ENCODE measurements around the gene ALS2CL.
"Not testable (repeated sequence)": the region's sequence is repeated elsewhere in the genome, so short reads cannot be mapped to it uniquely, and the experiment has no call there.

ALS2CL gene

DNA sequence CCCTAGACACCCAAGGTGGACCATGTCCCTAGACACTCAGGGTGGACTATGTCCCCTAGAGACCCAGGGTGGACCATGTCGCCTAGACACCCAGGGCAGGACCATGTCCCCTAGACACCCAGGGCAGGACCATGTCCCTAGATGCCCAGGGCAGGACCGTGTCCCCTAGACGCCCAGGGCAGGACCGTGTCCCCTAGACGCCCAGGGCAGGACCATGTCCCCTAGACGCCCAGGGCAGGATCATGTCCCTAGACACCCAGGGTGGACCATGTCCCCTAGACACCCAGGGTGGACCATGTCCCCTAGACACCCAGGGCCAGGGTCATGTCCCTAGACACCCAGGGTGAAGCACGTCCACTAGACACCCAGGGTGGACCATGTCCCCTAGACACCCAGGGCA, 10.9 kb upstream of the ALS2CL start:
- not testable (repeated sequence) for DNase-seq

DNA sequence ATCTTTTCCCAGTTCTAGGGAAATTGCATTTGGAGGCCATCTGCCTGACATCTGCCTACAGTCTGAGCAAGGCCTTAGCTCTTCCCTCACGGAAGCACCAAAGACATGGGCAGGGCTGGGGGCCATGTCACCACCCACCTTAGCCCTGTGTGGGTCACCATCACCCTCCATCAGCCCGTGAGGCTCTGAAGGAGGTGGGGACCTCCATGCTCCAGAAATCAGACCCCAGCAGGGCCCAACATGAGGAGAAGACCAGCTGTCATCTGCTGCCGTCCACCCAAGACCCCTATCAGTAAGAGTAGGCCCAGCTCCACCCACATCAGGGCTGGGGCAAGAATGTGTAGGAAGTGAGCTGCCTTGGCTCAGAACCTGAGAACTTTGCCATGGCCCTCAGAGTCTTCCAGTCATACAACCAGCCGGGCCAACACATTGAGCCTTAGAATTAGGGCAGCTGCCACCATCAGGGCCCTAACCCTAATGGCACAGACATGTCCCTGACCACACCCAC, 9.6 kb upstream of the ALS2CL start:
- no peak for DNase-seq

DNA sequence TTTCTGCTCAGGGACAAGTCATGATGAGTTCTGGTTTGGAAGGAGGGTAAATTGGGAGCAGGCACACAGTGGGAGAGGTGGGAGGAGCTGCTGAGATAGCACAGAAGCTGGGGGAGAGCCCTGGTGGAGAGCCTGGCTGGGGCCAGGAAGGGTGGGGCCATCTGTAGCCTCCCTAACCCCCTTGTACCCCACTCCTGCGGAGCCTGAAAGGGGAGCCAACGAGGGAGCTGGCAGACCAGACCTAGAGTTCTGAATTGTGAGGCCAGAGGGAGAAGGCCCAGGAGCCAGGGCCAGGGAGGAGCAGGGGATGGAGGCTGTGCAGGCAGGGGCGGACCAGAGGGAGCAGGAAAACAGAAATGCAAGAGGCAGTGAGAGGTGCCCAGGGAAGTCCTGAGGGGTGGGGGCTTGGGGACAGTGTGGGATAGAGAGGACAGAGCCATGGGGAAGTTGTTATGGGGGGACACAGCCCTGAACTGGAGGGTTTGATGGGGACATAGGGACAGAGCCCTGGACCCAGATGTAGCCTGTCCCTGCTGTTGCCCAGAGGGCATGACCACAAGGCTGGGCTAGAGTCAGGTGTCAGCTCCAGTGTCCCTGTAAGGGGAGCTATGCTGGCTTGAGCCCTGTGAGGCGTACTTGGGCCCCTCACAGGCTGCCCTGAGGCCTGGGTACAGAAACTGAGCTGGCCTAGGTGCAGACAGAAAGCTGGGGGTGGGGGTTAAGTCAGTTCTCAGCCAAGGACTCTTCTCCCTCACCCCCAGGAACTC, 8.9 kb upstream of the ALS2CL start:
- DNase-seq: no peak

DNA sequence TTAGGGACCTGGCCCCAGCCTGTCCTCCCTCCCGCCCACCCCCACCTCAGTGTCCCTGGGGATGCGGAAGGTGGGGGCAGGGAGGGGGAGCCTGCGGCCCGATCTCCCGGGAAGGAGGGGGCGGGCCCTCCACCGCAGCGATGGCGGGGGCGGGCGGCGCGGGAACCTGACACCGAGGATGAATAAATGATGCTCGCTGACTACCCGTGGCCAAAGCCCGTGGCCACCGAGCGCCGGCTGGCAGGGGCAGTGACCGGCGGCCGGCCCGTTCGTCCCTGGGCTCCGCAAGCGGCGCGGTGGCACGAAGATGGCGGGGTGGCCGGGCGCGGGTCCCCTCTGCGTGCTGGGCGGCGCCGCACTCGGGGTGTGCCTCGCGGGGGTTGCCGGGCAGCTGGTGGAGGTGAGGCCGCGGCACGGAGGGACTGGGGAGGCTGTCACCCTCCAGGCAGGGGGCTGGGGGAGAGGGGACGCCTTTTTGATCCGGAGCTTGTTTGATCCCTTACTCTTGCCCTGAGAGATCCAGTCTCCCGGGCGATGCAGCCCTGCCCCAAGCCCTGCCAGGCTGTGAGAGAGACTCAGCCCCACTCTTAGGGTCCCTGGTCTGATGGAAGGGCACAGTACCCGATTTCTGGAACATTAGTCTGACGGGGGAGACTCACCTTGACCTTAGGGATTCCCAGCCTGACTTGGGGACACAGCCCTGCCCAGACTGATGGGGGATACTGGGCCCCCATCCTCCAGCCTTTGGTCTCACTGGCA, 7.9 kb upstream of the ALS2CL start, which contains the start of gene TMIE:
TSS of gene TMIE (plus strand) at position 212 of the 759 bp plus-strand sequence. CDS start at position 308, 96 bp downstream.
- DNase-seq: no peak

DNA sequence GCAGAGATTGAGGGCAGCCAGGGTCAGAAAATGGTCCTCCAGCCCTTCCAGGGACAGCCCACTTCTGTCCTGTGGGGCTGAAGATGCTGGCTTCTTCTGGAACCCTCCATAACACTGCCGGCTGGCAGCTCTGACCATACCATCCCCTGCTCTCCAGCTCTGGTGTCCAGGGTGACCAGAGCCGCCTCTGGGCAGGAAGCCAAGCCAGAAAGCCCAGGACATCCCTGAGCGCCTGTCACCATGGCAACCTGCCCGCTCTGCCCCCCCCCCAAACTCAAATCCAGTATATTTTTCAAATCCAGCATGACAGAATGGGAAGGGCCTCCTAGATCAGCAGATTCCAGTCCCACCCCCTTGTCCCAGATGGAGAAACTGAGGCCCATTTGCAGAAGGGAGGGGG, 7.3 kb upstream of the ALS2CL start:
- DNase-seq: no peak

DNA sequence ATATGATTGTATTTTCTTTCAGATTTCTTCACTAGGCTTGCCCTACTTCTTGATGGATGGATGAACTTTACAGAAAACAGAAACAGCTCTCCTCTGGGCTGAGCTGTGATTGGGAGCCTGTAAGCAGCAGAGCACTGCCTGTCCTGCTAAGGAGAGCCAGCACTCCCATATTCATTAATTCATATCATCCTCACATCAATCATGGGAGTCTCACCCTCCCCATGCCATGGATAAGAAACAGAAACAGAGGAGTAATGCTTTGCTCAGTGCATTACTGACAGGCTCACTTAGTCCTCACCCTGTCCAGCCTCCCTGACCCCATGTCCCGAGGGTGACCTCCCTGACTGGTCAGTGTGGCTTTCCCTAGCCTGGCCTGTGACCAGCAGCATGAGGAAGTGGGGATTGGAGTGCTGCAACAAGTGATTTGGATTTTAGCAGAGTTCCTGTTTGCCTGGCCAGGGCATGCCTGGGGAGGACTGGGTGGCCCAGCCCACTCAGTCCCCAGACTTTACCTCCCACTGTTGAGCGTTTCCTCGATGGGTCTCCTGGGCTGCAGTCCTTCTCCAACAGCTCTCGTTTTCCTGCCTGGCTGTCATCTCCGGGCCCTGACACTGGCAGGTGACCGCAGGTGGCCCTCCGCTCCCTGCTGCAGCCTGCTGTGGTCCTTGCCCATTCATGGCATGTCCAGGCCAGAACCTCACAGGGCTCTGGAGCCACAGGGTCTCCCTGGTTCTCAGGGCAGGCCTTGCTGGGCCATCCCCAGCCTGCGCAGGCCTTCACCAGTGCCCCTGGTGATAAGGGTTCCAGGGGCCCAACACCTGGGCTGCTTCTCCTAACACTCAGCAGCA, 6.4 kb upstream of the ALS2CL start:
- DNase-seq: peak; percentile 93 to 94

DNA sequence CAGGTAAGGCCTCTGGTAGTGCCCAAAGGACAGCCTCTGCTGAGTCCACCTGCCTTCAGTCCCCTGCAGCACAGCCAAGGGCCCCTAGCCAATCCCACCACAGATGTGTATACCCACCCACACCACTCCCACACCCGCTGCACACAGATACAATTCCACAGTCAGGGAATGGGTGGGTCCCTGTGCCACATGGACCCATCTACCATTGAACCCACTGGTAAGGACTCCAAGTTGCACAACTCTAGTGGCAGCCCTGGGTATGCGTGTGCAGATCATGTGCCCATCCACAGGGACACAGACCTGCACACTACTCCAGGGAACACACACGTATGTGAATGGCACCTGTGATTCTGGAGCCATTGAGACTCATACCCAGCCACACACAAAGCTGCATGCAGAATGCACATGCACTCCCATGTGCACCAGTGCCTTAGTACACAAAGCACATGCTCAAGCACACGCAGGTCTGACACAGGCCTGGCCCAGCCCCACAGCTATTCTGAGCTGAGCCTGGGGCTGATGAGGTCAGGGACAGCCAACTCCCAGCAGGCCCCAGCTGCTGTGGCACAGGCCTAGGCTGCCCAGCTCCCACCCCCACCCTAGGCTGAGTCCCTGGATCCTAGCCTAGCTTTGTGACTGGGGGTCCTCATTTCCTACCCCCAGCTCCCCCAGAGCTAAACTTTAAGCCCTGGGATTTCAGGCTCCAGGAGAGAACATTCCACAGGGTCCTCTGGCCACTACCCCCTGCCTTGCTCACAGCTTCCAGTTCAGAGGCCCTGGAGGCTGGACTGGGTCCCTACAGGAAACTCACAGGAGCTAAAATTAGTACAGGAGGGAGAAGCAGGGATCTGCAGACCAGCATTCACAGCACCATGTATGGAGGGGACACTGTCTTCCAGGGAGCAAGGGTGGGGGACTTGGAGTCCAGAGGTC, 2.7 kb upstream of the ALS2CL start:
- peak; percentile 52 to 65 for DNase-seq

DNA sequence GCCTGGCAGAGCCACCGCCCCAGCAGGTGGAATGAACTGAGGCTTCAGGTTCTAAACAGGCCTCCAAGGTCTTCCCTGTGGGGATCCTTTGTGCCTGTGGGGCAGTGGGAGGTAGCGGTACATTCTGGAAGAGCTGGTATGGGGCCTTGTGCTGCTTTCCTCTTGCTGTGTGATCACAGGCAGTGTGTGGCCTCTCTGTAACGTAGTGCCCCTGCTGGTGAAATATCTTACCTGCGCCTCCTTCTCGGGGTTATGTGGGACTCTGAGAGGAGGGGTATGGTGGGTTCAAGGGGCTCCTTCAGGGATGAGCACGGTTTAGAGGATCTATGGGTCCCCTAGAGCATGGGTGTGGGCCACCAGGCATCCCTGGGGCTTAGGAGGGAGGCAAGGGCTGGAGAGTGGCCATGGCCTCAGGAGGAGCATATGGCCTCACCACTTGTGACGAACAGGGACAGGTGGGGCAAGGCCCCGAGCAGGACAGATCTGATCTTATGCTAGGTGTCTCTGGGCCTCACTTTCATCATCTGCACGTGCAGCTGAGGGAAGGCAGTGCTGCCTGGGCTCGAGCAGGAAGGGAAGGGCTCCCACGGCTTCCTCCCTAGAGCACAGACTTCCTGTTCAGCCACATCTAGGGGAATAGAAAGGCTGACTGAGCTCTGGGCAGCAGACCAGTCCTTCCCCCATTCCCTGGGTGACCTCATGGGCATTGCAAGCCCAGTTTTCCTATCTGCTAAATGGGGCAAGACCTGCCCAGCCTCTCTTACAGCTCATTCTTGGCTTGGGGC, 1.9 kb upstream of the ALS2CL start:
- peak; percentile 97 to 98 for DNase-seq

DNA sequence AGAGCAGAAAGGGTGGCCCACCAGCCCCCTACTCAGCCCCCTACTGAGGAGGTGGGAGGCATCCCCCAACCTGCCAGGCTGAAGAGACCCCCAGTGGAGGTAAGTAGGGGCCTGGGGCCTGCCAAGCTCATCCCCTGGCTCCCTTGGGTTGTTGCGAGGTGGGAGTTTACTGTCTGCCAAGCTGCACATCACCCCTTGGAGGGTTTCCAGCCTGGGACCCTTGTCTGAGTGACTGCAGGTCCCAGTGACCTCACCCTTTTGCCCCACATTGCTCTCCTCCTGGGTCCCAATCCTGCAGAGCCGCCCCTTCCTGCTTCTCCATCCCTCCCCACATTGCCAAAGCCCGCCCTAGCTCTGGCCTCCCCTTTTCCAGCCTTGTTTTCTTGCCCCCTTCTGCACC, 1.0 kb upstream of the ALS2CL start:
- no peak for DNase-seq

DNA sequence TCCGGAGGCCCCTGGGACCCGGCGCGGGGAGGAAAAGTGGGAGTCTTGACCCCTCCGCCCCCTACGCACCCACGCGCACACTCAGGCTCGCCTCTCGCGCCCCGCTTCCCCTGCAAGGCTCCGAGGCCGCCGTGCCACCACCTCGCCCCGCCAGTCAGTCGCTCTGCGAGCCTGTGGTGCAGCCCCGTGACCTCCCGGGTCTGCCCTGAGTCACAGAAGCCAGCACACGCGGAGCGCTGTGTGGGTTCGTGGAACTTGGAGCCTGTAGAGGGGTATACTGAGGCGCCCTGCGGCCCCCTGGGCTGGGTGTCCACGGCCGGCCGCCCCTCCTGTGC, 380 bp upstream of the ALS2CL start:
- DNase-seq: peak; percentile 68 to 86

DNA sequence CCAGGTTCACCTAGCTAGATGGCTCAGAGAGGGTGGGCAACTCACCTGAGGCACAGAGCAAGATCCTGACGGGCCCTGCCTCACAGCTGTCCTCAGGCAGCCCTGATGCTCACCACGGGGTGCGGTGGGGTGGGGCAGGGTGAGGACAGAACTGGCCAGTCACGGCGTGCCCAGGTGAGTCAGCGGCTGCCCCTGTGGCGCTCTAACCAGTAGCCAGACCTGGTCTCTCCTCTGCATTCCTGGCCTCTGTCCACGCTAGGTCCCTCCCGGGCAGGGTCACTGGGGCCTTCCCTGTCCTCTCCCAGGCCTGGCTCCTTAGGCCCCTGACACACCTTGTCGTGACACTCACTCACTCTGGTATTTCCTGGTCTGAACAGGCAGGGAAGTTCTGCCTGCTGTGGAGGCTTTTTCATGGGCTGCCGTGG, 901 bp downstream of the ALS2CL start:
- no peak for DNase-seq

DNA sequence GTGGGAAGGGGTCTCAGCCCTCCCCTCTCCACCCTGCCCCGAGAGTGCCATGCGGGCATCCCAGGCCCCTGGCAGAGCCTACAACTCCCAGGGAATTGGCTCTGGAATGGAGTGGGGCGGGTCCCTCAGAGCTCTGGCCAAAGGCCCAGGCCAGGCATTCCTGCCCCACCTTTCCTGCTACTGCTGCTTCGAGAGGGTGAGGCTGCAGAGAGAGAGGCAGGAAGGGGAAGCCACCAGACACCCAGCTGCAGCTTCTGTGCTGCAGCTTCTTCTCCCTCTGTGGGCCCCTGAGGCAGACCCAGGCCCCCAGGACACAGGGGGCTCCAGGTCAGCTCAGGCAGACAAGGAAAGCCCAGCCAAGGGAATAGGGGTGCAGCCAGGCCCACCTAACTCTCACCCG, 2.7 kb downstream of the ALS2CL start:
- DNase-seq: no peak

DNA sequence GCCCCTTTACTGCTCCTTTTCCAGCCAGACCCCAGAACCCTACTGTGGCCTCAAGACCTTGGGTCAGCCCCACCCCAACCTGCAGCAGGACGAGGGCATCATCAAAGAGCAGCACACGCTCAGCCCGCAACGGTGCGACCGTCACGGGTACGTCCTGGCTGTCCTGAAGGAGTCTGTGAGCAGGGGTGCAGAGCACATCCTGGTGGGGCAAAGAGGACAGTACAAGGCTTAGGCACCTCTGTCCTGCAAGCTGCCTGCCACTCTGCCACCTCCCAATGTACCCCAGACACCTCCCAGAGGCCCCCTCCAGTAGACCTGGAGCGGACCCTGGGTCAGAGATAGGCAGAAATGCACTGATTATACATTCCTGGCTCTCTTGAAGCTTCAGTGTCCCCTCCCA, 8.0 kb downstream of the ALS2CL start:
- no peak for DNase-seq

DNA sequence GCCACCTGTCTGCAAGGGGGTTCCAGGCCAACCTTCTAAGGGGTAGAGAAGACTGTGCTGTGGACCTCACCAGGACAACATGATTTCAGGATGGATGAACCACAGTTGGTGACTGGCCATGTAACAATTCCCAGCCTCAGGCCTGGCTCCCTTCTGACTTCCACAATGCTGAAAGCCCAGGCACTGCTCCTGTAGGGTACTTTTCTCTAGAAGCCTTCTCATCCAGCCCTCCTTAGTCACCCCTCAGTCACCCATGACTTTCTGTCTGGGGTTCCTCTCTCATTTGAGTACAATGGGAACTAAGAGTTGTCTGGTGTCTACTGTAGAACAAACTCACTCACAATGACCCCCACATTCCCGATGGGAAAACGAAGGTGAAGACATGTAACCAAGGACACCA, 8.6 kb downstream of the ALS2CL start:
- peak in 1 of 2 donors; percentile 7 for DNase-seq

DNA sequence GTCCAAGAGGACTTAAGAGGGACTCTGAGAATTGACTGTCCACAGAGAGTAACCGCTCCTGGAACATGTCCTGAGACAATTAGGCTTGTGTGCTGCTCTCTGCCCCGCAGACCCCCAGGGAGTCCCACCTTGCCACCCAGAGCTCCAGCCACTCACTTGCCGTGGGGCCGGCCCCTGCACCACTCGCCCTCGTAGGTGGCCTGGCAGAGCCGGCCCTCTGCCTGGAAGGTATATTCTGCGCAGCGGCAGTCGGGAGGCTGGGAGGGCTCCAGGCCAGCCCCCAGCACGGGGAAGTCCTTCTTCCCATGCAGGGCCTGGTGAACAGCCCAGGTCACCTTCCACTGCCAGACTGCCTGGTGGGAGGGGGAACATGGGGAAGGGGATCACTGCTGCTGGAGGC, 10.5 kb downstream of the ALS2CL start:
- DNase-seq: no peak

DNA sequence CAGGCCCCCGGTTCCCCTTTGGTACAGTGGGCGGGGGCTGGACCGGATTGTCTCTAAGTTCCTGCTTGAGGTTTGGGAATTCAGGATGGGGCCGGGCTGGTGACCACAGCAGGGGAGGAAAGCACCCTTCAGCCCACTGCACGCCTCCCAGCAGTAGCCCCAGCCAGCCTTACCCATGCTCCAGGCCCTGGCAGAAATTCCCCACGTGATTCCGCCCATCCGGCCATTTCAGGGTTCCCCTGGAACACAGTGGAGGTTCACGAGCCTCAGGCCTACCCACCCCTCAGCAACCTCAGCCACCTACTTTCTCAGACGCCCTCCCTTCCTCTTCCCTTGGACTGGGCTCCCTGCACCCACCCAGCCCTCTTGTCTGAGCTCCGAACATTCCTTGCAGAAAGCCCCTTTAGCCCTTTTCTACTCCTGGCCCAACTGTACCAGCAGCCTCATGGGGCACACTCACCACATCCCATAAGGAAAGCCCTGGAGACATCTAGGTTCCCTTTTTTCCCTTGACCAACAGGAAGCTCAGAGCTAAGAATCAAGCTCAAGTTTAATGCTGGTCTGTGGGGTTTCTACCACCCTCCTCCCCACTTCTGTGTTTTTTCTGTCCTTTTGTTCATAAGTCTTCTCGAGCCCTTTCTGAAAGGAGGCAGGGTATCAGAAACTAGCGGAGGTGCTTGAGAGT, 11.5 kb downstream of the ALS2CL start:
- DNase-seq: peak; percentile 50 to 66

DNA sequence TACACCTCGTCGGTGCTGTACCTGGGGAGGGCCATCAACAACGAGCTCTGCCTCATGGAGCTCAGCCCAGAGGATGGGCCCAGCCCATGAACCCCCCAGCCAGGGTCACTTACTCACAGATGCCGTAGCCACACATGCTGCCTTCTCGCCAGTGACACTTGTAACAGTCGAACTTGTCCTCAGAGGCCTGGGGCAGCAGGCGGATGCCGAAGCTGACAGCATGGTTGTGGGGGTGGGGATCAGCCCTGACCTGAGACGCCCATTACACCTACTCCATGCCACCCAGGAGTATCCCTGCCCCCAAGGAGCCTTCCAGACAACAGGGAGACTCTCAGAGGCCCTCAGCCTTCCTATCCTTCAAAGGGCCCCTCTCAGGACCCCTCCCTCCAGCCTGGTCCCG, 12.1 kb downstream of the ALS2CL start:
- DNase-seq: no peak

DNA sequence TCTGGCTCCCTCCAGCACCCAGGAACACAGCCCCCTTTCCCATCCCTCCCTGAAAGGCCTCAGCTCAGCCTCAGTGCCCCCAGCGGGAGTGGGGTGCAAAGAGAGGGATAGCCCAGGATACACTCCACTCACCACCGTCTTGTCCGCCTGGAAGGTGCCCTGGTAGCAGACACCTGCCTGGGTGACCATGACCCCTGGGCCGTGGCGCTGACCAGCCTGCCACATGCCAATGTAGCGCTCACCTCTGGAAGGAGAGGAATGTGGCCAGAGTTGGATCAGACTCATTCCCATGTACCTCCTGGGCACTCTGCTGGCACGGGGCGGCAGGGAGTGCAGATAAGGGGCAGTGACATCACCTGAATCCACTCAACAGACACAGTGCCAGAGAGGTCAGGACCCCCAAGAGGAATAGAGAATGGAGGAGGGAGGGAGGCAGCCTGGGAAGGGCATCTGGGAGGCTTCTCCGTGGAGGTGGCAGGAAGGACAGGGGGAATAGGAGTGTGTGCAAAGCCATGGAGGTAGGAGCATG, 13.1 kb downstream of the ALS2CL start:
- no peak for DNase-seq

DNA sequence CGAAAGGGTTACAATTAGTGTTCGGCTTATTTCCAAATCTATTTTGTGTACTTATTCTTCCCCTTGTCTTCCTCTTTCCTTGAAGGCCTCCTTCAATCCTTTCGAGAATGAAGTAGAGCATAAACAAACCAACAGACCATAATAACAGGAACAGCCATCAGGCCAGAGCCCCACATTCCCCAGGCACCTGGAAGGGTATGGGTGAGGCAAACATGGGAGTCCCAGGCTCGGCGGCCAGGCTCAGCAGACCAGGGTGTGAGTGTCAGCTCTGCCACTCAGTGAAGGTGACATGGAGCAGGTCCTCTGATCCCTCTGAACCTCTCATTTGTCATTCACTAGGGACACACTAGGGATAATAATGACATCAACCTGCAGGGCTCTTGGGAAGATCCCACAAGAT, 13.8 kb downstream of the ALS2CL start:
- no peak for DNase-seq

DNA sequence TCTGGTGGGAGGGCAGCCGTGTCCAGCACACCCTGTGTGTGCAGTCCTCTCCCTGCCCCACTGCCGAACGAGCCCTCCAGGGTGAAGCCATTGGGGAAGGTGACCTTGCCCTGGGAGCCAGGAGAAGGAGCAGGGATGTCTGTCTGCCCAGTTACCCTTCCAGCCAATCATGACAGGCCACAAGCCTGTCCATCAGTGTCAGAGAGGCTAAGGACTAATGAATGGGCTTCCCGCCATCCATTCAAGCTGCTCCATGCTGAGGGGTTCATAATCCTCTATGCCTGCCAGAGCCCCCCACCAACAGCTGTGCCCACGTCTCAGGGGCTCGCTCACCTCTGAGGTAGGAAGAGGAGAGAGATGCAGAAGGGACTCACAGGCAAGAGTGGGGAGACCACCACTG, 15.2 kb downstream of the ALS2CL start:
- no peak for DNase-seq

Measured in inflammatory macrophage (primary cell).